Aorta (tissue), 5 donors: ENCODE measurements around the gene FTO. TPM values are rescaled to one million over a fixed set of nuclear protein-coding genes. Genes with fewer than 3 reads are reported as not detected.

Experiments
- ATAC-seq: fragments of 200-7000 bp; cut with Tn5 transposase; one replicate; pipeline ENCODE4 v1.9.1; 2022; ENCODE audit warnings: moderate library complexity; ENCODE audit not compliant: low FRiP score
- DNase-seq, 2 donors: peaks; one replicate each; pipeline ENCODE4 v3.0.0-alpha.2; 2020
- H3K27ac ChIP-seq, 2 donors: one replicate each; pipeline ENCODE4 v1.5.1; 2013; ENCODE audit warnings: low read length in 2 of 2, mild to moderate bottlenecking in 2 of 2, moderate library complexity in 2 of 2, control low read depth in 1 of 2, inconsistent platforms in 1 of 2, low read depth in 1 of 2
- H3K27me3 ChIP-seq, 2 donors: one replicate each; pipeline ENCODE4 v1.6.1; 2013; ENCODE audit warnings: control low read depth in 1 of 2, low read length in 1 of 2, mild to moderate bottlenecking in 1 of 2, moderate library complexity in 1 of 2; ENCODE audit not compliant: insufficient read depth in 2 of 2, control insufficient read depth in 1 of 2
- H3K36me3 ChIP-seq, 2 donors: one replicate each; pipeline ENCODE4 v1.6.1; 2013; ENCODE audit warnings: control low read depth in 1 of 2, low read length in 1 of 2, mild to moderate bottlenecking in 1 of 2; ENCODE audit not compliant: insufficient read depth in 2 of 2, control insufficient read depth in 1 of 2
- H3K4me1 ChIP-seq, 2 donors: one replicate each; pipeline ENCODE4 v1.6.1; 2013; ENCODE audit warnings: low read length in 2 of 2, control low read depth in 1 of 2, mild to moderate bottlenecking in 1 of 2, moderate library complexity in 1 of 2; ENCODE audit not compliant: insufficient read depth in 2 of 2, control insufficient read depth in 1 of 2
- H3K4me3 ChIP-seq, 2 donors: one replicate each; pipeline ENCODE4 v1.5.1; 2013; ENCODE audit warnings: low read length in 2 of 2, control low read depth in 1 of 2, mild to moderate bottlenecking in 1 of 2
- H3K9me3 ChIP-seq: one replicate; pipeline ENCODE4 v1.6.1; 2013; ENCODE audit warnings: mild to moderate bottlenecking, low read length; ENCODE audit not compliant: control insufficient read depth
- WGBS, 2 donors: extraction: QIAGEN DNeasy Blood & Tissue Kit; methylation state at CpG; one replicate each; pipeline ENCODE4 v1.1.7; 2013; 5-methylcytosine and 5-hydroxymethylcytosine counted together
- intact Hi-C, 2 donors: fragments of 100-400 bp; cut with DNase I; formaldehyde crosslinking; loops; one replicate each; pipeline versions ENCODE4 v1.14.2 to v1.15.0; 2022
- polyA plus RNA-seq, 2 donors: library from polyadenylated mRNA; stranded (reverse); fragments of 200-250 nt; gene quantifications; one replicate each; pipeline ENCODE4 v1.2.3, GENCODE V29; 2013
- total RNA-seq, 2 donors: library from RNA; stranded (reverse); fragmentation: NEBNext Ultra II Directional; extraction: Animal tissue kit (Norgen Biotek cat#: 25700); gene quantifications; one replicate each; pipeline ENCODE4 v1.2.1, GENCODE V29; 2021
- donor health status: healthy with polysubstance abuse.
- donor health status: Bipolar disorder and iron deficiency.
- donor health status: DM: no; HTN: no; CAD: no.
- donor health status: DM: no; HTN: no; CAD: no.
- donor health status: DM: yes; HTN: yes; CAD: no.

The FTO gene
- total and polyA plus RNA-seq, 4 donors: 17.9 to 97.7 (median 55.6) TPM

- DNase-seq (no peak), ATAC-seq (no peak)
- H3K4me1 ChIP-seq: no peaks in the 10 kb centered on the region
- no peaks in the 10 kb centered on the region for H3K9me3 ChIP-seq
- H3K27ac ChIP-seq: no peak overlapping the region
- no peak overlapping the region for H3K4me3 ChIP-seq
- WGBS, 2 donors: 77 to 79% methylated on average over 8 of the region's 8 CpGs
- intact Hi-C loops: no loop called here
- no peaks in the 10 kb centered on the region for H3K27me3 ChIP-seq
- H3K36me3 ChIP-seq: no peaks in the 10 kb centered on the region
Measured at GRCh38 chr16:54165912-54166865, 462.2 kb downstream of the FTO start.

- ATAC-seq (no peak), DNase-seq (no peak)
- H3K4me3 ChIP-seq: no peak overlapping the region
- no peaks in the 10 kb centered on the region for H3K4me1 ChIP-seq
- no peaks in the 10 kb centered on the region for H3K27me3 ChIP-seq
- H3K36me3 ChIP-seq: no peaks in the 10 kb centered on the region
- H3K9me3 ChIP-seq: no peaks in the 10 kb centered on the region
- H3K27ac ChIP-seq: no peak overlapping the region
- 90 to 94% methylated on average over 5 of the region's 5 CpGs for WGBS, 2 donors
- intact Hi-C loops: no loop called here
Measured at GRCh38 chr16:54169112-54169511, 465.2 kb downstream of the FTO start.

- intact Hi-C loops: no loop called here
- H3K4me3 ChIP-seq: no peak overlapping the region
- ATAC-seq (no peak), DNase-seq (no peak)
- H3K27me3 ChIP-seq: no peaks in the 10 kb centered on the region
- 36 to 46% methylated on average over 22 of the region's 22 CpGs for WGBS, 2 donors
- no peaks in the 10 kb centered on the region for H3K36me3 ChIP-seq
- no peaks in the 10 kb centered on the region for H3K4me1 ChIP-seq
- no peaks in the 10 kb centered on the region for H3K9me3 ChIP-seq
- H3K27ac ChIP-seq: no peak overlapping the region
Measured at GRCh38 chr16:54171626-54172537, 467.9 kb downstream of the FTO start.

GRCh38 chr16:54173490-54173889 lies 469.5 kb downstream of the FTO start:
- no peak for DNase-seq
- Histone ChIP-seq H3K4me3 (no peak overlapping the region), H3K4me1 (no peaks in the 10 kb centered on the region), H3K27ac (no peak overlapping the region), H3K9me3 (no peaks in the 10 kb centered on the region), H3K27me3 (no peaks in the 10 kb centered on the region), H3K36me3 (no peaks in the 10 kb centered on the region)
- intact Hi-C loops: no loop called here
- no peak for ATAC-seq
- 41 to 52% methylated on average over 8 of the region's 8 CpGs for WGBS, 2 donors

GRCh38 chr16:54174201-54174600 lies 470.2 kb downstream of the FTO start:
- Histone ChIP-seq H3K4me3 (no peak overlapping the region), H3K27ac (no peak overlapping the region), H3K9me3 (no peaks in the 10 kb centered on the region), H3K4me1 (no peaks in the 10 kb centered on the region), H3K27me3 (no peaks in the 10 kb centered on the region), H3K36me3 (no peaks in the 10 kb centered on the region)
- no peak for ATAC-seq
- no peak for DNase-seq
- intact Hi-C loops: no loop called here
- 50 to 51% methylated on average over 5 of the region's 5 CpGs for WGBS, 2 donors

GRCh38 chr16:54174750-54175149 lies 470.8 kb downstream of the FTO start:
- Histone ChIP-seq H3K36me3 (no peaks in the 10 kb centered on the region), H3K4me3 (no peak overlapping the region), H3K27ac (no peak overlapping the region), H3K4me1 (no peaks in the 10 kb centered on the region), H3K27me3 (no peaks in the 10 kb centered on the region), H3K9me3 (no peaks in the 10 kb centered on the region)
- DNase-seq (no peak), ATAC-seq (no peak)
- intact Hi-C loops: no loop called here

- intact Hi-C loops: no loop called here
- DNase-seq (no peak), ATAC-seq (no peak)
- no peaks in the 10 kb centered on the region for H3K9me3 ChIP-seq
- H3K36me3 ChIP-seq: no peaks in the 10 kb centered on the region
- WGBS, 2 donors: 76 to 78% methylated on average over 9 of the region's 9 CpGs
- no peaks in the 10 kb centered on the region for H3K4me1 ChIP-seq
- no peak overlapping the region for H3K27ac ChIP-seq
- H3K4me3 ChIP-seq: no peak overlapping the region
- H3K27me3 ChIP-seq: no peaks in the 10 kb centered on the region
Measured at GRCh38 chr16:54175169-54175551, 471.2 kb downstream of the FTO start.

- Histone ChIP-seq H3K27ac (no peak overlapping the region), H3K4me3 (no peak overlapping the region), H3K27me3 (no peaks in the 10 kb centered on the region), H3K4me1 (no peaks in the 10 kb centered on the region), H3K36me3 (no peaks in the 10 kb centered on the region), H3K9me3 (no peaks in the 10 kb centered on the region)
- intact Hi-C loops: no loop called here
- no peak for DNase-seq
- WGBS, 2 donors: 60 to 62% methylated on average over 19 of the region's 19 CpGs
- ATAC-seq: no peak
Measured at GRCh38 chr16:54175552-54176375, 471.8 kb downstream of the FTO start.
